Activated CD8-positive, alpha-beta T cell treated with anti-CD3 and anti-CD28 coated beads for 36 hours (primary cell): ENCODE data around the gene GNAI3. TPM values are rescaled to one million over a fixed set of nuclear protein-coding genes. Genes with fewer than 3 reads are reported as not detected.

Experiments
- ATAC-seq: fragments of 200-7000 bp; cut with Tn5 transposase; one replicate; pipeline ENCODE4 v1.10.0; 2021; ENCODE audit warnings: mild to moderate bottlenecking, moderate library complexity
- CTCF ChIA-PET: fragments of 350-600 bp; sonication (Branson Sonifier 250); formaldehyde crosslinking; loops from one replicate; lab custom pipeline; 2021; ENCODE audit warnings: antibody characterized with exemption; lab: Charles Lee
- POLR2A ChIA-PET: fragments of 350-600 bp; sonication (Branson Sonifier 250); formaldehyde crosslinking; loops from one replicate; lab custom pipeline; 2021; ENCODE audit warnings: antibody characterized with exemption; lab: Charles Lee
- DNase-seq: peaks from one replicate; pipeline ENCODE4 v3.0.0-alpha.2; 2020
- H3K27ac Mint-ChIP-seq: one replicate; pipeline ENCODE4 v1.8.0; 2021; ENCODE audit warnings: mild to moderate bottlenecking, mixed read lengths
- H3K27me3 Mint-ChIP-seq: one replicate; pipeline ENCODE4 v1.8.0; 2021; ENCODE audit warnings: mixed read lengths
- H3K36me3 Mint-ChIP-seq: one replicate; pipeline ENCODE4 v1.8.0; 2021; ENCODE audit warnings: low read depth, mixed read lengths
- H3K4me1 Mint-ChIP-seq: one replicate; pipeline ENCODE4 v1.8.0; 2021; ENCODE audit warnings: low read depth, mixed read lengths
- H3K4me3 Mint-ChIP-seq: one replicate; pipeline ENCODE4 v1.8.0; 2021; ENCODE audit warnings: mild to moderate bottlenecking, moderate library complexity, mixed read lengths
- H3K9me3 Mint-ChIP-seq: one replicate; pipeline ENCODE4 v1.8.0; 2021; ENCODE audit warnings: mixed read lengths
- CTCF ChIP-seq: fragments of 200-600 bp; IDR thresholded peaks from one replicate; pipeline ENCODE4 v1.8.0; 2022; ENCODE audit warnings: antibody characterized with exemption, mild to moderate bottlenecking
- intact Hi-C: fragments of 100-400 bp; cut with micrococcal nuclease; formaldehyde crosslinking; loops from one replicate; pipeline ENCODE4 v1.10.0; 2022
- total RNA-seq, 2 experiments: library from RNA; stranded (reverse); gene quantifications; one replicate each; pipeline ENCODE4 v1.2.3, GENCODE V29; 2021

The GNAI3 gene
- total RNA-seq, 2 experiments from 2014 or later = 7.5 to 7.7 TPM

- DNase-seq (no peak), ATAC-seq (no peak)
- no peak overlapping the region for H3K4me3 Mint-ChIP-seq
- H3K27me3 Mint-ChIP-seq = no peaks in the 10 kb centered on the region
- TF ChIP-seq CTCF = no peak
- peak overlapping the region; percentile 2 for H3K27ac Mint-ChIP-seq
- CTCF ChIA-PET = no interaction called here
- H3K9me3 Mint-ChIP-seq = no peaks in the 10 kb centered on the region
- H3K36me3 Mint-ChIP-seq = peaks cover 30% of the 10 kb centered on the region
- POLR2A ChIA-PET = no interaction called here
- intact Hi-C loops = no loop called here
- no peaks in the 10 kb centered on the region for H3K4me1 Mint-ChIP-seq
Measured at GRCh38 chr1:109589177-109589576, 40.8 kb downstream of the GNAI3 start.

- no peak for ATAC-seq
- DNase-seq = no peak
- intact Hi-C loops = no loop called here
- H3K27me3 Mint-ChIP-seq = no peaks in the 10 kb centered on the region
- no peaks in the 10 kb centered on the region for H3K9me3 Mint-ChIP-seq
- CTCF ChIA-PET = no interaction called here
- H3K4me1 Mint-ChIP-seq = no peaks in the 10 kb centered on the region
- TF ChIP-seq CTCF = no peak
- peaks cover 30% of the 10 kb centered on the region for H3K36me3 Mint-ChIP-seq
- H3K27ac Mint-ChIP-seq = no peak overlapping the region
- POLR2A ChIA-PET = no interaction called here
- H3K4me3 Mint-ChIP-seq = no peak overlapping the region
Measured at GRCh38 chr1:109589679-109590078, 41.3 kb downstream of the GNAI3 start.

GRCh38 chr1:109592916-109593315 is 44.5 kb downstream of the GNAI3 start:
- ATAC-seq (no peak), DNase-seq (no peak)
- Mint-ChIP-seq H3K4me3 (no peak overlapping the region), H3K27ac (no peak overlapping the region), H3K27me3 (no peaks in the 10 kb centered on the region), H3K9me3 (no peaks in the 10 kb centered on the region), H3K36me3 (peaks cover 19% of the 10 kb centered on the region), H3K4me1 (no peaks in the 10 kb centered on the region)
- intact Hi-C loops = no loop called here
- no peak for TF ChIP-seq CTCF
- ChIA-PET CTCF (interaction anchor here (1.0 to 1.2 kb wide), 2 partner anchors 12 to 181 kb away, joined by 3 read pairs; no protein-coding TSS in a partner anchor), POLR2A (no interaction called here)

- no peak for TF ChIP-seq CTCF
- CTCF ChIA-PET = interaction anchor here (1.5 kb wide), 1 partner anchor 45 kb away, joined by 4 read pairs; no protein-coding TSS in a partner anchor
- POLR2A ChIA-PET = no interaction called here
- DNase-seq = no peak
- Mint-ChIP-seq H3K36me3 (peaks cover 17% of the 10 kb centered on the region), H3K27ac (no peak overlapping the region), H3K4me3 (no peak overlapping the region), H3K4me1 (no peaks in the 10 kb centered on the region), H3K9me3 (no peaks in the 10 kb centered on the region), H3K27me3 (no peaks in the 10 kb centered on the region)
- intact Hi-C loops = no loop called here
- no peak for ATAC-seq
Measured at GRCh38 chr1:109595531-109595930, 47.1 kb downstream of the GNAI3 start.

- H3K36me3 Mint-ChIP-seq = peaks cover 8% of the 10 kb centered on the region
- intact Hi-C loops = no loop called here
- CTCF ChIA-PET = interaction anchor here (1.2 to 2.0 kb wide), 3 partner anchors 16 to 52 kb away, joined by 4 to 7 read pairs (median 4); no protein-coding TSS in a partner anchor
- POLR2A ChIA-PET = interaction anchor here (1.0 to 1.1 kb wide), 2 partner anchors 18 to 22 kb away, joined by 3 to 4 read pairs; partner anchors contain the start of gene AMPD2
- DNase-seq = no peak
- H3K9me3 Mint-ChIP-seq = no peaks in the 10 kb centered on the region
- H3K4me3 Mint-ChIP-seq = no peak overlapping the region
- H3K4me1 Mint-ChIP-seq = peaks cover 10% of the 10 kb centered on the region
- no peak overlapping the region for H3K27ac Mint-ChIP-seq
- no peak for ATAC-seq
- H3K27me3 Mint-ChIP-seq = no peaks in the 10 kb centered on the region
- TF ChIP-seq CTCF = no peak
Measured at GRCh38 chr1:109598156-109598555, 49.7 kb downstream of the GNAI3 start.
